ENCODE results near the gene SPECC1.
"Not testable (repeated sequence)": the region's sequence is repeated elsewhere in the genome, so short reads cannot be mapped to it uniquely, and the experiment has no call there.

The SPECC1 gene

DNA sequence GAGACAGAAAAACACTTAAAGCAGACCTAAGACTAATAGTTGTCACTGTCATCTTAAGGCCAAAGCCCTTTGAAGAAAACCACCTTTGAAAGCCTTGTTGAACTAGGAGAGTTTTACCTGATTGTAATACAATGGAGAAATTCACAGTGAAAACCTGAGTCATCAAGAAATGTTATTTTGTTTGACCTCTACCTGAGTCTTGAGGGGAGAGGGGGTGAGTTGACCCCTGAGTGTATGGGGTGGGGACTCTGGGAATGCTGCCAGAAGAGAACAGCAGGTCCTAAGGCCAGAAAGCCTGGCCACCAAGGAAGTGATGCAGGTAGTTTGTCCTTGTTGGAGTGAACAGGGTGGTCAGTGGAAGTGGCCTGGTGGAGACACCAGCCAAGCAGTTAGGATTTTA lies 204.3 kb downstream of the SPECC1 start:
- DNase-seq, result no peak

GRCh38 chr17:20214794-20215193 lies 205.6 kb downstream of the SPECC1 start:
- no peak for DNase-seq

DNA sequence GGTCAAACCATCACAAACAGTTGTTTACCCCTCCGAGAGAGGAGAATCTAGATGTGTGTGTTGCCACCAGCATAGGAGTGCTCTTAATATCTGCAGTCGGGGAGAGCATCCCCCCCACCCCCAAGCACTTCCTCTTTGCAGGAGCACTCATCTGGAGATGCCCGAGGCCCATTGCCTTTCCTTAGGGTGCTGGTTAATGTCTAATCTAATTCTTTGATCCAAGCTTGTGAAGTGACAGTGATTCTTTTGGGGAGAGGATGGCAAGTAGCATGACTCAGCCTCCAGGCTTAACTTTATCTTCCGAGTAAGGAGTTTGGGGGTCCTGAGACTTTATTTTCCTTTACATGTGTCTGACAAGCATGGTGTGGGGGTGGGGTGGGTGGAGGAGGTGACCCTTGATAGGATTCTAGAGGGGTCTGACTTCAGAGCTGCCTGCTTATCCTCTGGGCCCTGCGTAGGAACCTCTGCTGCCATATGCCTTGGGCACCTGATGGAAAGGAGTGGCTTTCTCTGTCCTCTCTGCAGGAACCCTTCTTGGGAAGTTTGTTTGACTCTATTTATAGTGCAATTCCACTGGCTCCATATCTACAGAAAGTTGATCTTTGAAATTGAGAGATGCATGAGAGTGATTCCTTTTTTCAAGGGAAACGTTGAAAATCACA lies 207.1 kb downstream of the SPECC1 start:
- DNase-seq, result no peak

DNA sequence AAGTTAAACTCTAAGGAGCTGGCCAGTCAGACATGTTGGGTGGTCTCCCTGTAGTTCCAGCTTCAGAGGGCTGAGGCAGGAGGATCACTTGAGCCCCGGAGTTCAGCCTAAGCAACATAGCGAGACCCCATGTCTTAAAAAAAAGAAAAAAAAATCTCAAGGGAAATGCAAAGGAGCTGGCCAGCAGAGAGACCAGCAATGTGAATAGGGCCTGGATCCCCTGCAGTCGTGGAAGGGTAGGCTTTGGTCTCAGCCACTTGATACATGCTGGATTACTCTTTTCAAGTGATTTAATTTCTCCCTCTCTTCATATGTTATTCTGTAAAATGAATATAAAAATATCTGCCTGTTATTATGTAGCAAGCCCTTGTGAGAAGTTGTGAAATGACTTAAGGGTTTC lies 207.7 kb downstream of the SPECC1 start:
- DNase-seq, result no peak

DNA sequence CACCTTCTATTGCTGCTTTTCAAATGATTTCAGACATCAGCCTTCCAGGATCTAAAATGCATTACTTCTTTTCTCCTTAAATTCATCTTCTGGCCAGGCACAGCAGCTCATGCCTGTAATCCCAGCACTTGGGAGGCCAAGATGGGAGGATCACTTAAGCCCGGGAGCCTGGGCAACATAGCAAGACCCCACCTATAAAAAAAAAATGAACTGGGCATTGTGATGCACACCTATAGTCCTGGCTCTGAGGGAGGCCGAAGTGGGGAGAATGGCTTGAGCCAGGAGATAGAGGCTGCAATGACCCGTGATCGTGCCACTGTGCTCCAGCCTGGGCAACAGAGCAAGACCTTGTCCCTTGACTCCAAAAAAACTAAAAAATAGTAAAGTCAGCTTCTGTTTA lies 208.5 kb downstream of the SPECC1 start:
- DNase-seq, result no peak

- DNase-seq, result no peak
Measured at GRCh38 chr17:20218272-20218671, 209.1 kb downstream of the SPECC1 start.

- DNase-seq, result no peak
Measured at GRCh38 chr17:20223808-20224328, 214.7 kb downstream of the SPECC1 start.

DNA sequence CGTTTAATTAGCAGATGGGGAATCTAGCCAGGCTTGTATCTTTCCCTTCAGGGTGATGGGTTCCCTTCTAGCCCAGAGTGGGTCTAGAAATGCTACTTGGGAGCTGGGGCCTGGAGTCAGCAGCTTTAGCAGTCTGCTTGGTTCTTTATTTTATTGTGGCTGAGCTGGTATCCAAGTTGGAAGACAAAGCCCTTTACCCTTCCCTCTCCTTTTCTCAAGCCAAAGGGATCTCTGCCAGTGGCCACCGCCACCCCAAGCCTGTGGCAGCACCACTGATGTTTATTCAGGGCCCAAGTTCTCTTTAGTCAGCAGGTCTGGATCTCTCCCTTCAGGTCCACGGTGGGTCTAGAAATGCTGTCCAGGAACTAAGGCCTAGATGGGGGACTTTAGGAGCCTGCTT lies 215.2 kb downstream of the SPECC1 start:
- no peak for DNase-seq

GRCh38 chr17:20225162-20226115 lies 216.3 kb downstream of the SPECC1 start:
- no peak for DNase-seq

GRCh38 chr17:20226814-20227482 lies 217.8 kb downstream of the SPECC1 start:
- peak; percentile 85 to 88 for DNase-seq

DNA sequence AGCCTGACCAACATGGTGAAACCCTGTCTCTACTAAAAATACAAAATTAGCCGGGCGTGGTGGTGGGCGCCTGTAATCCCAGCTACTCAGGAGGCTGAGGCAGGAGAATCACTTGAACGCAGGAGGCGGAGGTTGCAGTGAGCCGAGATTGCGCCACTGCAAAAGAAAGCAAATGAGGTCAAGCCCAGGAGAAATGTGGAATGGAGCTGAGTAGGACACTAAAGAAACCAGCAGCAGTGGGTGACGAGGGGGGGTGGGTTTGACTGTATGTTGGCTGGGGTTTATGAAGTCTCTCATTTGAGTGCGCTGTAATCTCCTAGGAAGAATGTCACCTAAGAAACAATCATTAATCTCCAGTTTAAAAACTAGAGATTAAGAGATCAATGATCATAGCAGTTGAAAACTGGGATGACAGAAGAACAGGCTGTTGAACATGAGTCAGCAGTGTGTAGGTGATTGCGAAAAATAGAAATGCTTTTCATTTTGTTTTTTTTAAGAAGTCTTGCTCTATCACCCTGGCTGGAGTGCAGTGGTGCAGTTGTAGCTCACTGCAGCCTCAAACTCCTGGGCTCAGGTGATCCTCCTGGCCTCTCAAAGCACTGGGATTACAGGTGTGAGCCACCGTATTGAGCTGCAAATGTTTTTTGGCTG lies 218.7 kb downstream of the SPECC1 start:
- not testable (repeated sequence) for DNase-seq

DNA sequence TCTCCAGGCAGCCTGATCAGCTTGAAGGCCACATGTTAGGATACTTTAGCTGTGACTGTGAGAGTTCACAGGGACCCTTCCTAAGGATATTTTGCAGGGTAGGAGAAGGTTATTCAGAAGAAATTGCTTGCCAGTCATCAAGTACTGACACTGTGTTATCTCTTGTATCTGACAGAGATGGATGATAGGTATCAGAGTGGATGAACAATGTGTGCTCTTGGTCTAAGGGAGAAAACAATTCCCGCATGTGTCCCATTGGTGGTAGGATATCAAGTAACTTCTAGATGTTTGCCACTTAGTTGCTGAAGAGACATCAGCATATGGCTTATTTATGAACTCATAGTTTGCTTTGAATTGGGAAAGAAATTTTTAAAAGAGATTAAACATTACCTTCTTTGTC lies 219.3 kb downstream of the SPECC1 start:
- DNase-seq, result no peak

- no peak for DNase-seq
Measured at GRCh38 chr17:20228860-20229259, 219.7 kb downstream of the SPECC1 start.

DNA sequence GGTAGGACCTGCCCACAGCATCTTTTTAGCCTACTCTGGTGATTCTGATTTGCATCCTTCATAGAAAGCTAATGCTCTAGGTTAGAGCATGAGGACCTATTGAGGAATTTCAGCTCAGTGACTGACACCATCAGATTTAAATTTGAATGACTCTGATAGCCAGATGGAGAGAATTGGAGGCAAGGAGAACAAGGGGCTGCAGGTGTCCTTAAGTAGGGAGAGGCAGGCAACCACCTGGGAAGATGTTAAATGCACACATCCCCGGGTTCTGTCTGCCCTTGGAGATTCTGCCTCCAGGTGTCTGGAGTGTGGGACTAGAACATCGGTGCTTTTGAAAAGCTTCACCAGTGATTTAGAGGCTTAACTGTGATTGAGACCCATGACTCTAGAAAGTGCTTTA lies 221.8 kb downstream of the SPECC1 start:
- no peak for DNase-seq

GRCh38 chr17:20232611-20233010 lies 223.5 kb downstream of the SPECC1 start:
- DNase-seq, result no peak

- DNase-seq, result peak; percentile 69 to 74
Measured at GRCh38 chr17:20234276-20234675, 225.1 kb downstream of the SPECC1 start.

- DNase-seq, result no peak
Measured at GRCh38 chr17:20235747-20236146, 226.6 kb downstream of the SPECC1 start.

DNA sequence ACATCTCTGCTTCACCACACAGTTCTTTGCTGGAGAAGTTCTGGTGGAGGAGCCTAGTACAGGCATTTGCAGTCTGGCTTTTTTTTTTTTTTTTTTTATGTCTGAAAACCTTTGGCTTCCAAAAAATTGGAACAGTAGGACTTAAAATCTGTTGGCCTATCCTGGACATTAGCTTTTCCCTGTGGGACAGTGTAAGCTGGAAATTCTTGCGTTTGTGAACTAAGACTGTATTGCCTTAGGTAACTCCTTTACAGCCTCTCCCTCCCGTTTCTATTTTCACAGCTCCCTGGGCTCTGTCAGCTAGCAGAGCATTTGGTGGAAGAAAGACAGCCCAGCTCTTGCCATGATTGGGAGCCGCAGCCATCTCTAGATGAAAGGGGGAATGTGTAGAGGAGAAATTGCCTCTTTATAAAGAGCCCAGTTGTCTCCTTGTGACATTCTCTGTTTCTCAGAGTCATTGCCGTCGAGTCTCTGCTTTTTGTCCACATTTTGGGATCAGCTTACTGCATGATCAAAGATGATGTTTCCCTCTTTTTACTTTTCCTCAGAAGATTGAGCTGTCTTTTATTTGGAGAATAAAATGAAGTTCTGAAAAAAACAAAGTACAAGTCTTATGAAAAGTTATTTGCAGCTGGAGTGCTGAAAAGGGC lies 227.5 kb downstream of the SPECC1 start:
- no peak for DNase-seq

GRCh38 chr17:20239776-20240175 lies 230.6 kb downstream of the SPECC1 start:
- not testable (repeated sequence) for DNase-seq

DNA sequence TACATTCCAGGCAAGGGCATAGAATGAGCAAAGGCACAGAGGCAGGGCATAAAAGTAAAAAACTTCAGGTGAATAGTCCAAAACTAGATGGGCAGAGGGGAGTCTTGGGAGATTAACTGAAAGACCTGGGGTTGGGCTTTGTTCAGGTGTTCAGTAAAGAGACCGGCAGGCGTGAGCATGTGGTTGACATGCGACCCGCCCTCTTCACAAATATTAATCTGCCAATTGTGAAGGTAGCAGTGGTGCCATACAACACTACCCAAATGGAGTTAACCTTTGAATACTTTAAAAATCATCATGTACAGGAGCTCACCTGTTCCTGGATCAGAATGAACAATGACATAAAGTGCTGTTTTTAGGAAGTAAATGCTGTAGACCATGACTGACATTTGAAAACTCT lies 232.7 kb downstream of the SPECC1 start:
- no peak for DNase-seq

DNA sequence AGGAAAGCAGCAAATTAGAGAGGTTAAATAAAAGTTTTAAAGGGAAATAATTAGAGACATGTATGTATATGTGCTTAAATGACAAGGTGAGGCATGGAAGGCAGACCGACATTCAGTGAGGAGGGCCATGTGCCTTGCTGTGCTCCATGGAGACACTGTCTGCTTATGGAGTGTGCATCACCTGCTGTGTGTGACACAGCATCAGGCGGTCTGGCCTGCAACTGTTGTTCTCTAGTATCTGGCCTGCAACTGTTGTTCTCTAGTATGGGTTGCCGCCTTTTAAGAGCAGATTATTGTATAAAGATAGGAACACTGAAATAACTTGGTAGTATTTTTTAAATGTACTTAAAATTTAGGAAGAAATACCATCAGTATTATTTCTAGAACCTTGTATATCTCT lies 233.1 kb downstream of the SPECC1 start:
- no peak for DNase-seq

DNA sequence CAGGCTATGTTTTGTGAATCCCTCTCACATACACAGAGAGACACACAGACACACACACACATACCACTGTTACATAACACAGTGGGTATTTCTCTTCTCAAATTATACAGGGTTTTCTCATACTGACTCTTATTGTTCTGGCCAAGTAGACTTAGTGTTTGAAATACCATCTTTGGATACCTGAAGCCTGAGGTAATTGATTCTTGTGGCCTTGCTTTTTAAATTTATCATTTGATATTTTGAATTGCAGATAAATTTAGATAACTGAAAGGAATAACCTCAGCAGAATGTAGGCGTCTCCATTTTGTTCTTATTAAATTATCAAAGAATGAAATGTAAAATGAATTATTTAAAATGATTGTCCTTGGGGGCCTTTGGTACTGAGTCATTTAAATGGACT lies 234.4 kb downstream of the SPECC1 start:
- no peak for DNase-seq

All from activated T-cell treated with anti-CD3 and anti-CD28 coated beads, Interleukin-2, amount 50 U/mL, for 48 hours (primary cell).